MM.1S (cell line): ENCODE results near the gene AATK.

Experiments used
- EZH2 ChIP-seq: fragments of 300-600 bp; sonication (generic); optimal IDR thresholded peaks from 2 replicates; pipeline ENCODE3; 2017; ENCODE audit warnings: low read depth, mild to moderate bottlenecking, antibody characterized with exemption, low read length, mixed read lengths
- EZH2phosphoT487 ChIP-seq: fragments of 300-600 bp; sonication (generic); IDR thresholded peaks from 2 replicates; pipeline ENCODE4 v1.6.1; 2018; ENCODE audit warnings: antibody characterized with exemption, low read length
- TF ChIP-seq, protein P1 (sequence below): fragments of 300-600 bp; sonication (generic); IDR thresholded peaks from 2 replicates; pipeline ENCODE4 v1.5.1; 2016; ENCODE audit warnings: antibody characterized with exemption, low read length, mixed read lengths

- TF ChIP-seq, protein P1, sequence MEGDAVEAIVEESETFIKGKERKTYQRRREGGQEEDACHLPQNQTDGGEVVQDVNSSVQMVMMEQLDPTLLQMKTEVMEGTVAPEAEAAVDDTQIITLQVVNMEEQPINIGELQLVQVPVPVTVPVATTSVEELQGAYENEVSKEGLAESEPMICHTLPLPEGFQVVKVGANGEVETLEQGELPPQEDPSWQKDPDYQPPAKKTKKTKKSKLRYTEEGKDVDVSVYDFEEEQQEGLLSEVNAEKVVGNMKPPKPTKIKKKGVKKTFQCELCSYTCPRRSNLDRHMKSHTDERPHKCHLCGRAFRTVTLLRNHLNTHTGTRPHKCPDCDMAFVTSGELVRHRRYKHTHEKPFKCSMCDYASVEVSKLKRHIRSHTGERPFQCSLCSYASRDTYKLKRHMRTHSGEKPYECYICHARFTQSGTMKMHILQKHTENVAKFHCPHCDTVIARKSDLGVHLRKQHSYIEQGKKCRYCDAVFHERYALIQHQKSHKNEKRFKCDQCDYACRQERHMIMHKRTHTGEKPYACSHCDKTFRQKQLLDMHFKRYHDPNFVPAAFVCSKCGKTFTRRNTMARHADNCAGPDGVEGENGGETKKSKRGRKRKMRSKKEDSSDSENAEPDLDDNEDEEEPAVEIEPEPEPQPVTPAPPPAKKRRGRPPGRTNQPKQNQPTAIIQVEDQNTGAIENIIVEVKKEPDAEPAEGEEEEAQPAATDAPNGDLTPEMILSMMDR: no peak
- no peak for TF ChIP-seq EZH2
- no peak for TF ChIP-seq EZH2phosphoT487
Measured at GRCh38 chr17:81187120-81187519, 21.1 kb upstream of the AATK start.
